ENCODE results near the gene CDH4.

DNA sequence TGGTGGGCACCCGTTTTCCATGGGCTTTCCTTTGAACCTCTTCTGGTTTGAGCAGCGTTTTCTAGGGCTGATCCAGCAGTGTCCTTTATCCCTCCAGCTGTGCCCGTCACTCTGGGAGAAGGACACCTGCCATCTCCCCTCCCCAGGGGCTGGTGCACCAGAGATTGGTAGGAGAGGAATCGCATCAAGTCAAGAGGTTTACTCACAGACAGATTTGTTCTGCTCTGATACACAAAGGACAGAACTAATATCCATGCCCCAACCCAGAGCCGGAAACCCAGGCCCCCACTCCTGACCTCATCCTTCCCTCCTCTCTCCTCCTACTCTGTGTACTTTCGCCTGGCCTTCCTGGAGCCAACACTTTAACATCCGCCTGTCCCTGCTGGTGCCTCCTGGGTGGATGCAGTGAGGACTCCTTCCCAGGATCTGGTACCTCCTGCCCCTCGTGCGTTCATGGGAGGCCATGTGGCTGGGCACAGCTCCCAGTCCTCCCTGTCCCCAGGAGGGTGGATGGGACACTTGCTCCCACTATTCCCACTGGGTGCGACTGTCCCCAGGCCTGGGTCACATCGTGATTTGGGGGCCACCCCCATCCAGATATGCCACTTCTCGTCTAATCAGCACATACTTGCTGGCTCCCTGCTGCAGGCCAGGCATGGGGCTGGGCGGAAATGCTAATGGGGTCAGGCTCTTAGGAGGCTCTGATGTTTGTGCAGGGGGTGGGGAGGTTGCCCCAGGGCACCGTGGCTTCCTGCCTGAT is 286.3 kb downstream of the CDH4 start:
- TF ChIP-seq, protein P1, sequence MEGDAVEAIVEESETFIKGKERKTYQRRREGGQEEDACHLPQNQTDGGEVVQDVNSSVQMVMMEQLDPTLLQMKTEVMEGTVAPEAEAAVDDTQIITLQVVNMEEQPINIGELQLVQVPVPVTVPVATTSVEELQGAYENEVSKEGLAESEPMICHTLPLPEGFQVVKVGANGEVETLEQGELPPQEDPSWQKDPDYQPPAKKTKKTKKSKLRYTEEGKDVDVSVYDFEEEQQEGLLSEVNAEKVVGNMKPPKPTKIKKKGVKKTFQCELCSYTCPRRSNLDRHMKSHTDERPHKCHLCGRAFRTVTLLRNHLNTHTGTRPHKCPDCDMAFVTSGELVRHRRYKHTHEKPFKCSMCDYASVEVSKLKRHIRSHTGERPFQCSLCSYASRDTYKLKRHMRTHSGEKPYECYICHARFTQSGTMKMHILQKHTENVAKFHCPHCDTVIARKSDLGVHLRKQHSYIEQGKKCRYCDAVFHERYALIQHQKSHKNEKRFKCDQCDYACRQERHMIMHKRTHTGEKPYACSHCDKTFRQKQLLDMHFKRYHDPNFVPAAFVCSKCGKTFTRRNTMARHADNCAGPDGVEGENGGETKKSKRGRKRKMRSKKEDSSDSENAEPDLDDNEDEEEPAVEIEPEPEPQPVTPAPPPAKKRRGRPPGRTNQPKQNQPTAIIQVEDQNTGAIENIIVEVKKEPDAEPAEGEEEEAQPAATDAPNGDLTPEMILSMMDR (IDR thresholded peaks at IDR 0.05), result no peak
- TF ChIP-seq POLR2A (IDR thresholded peaks at IDR 0.05), result no peak
